Measurements from ENCODE around the gene NLN. TPM values are rescaled to one million over a fixed set of nuclear protein-coding genes. Genes with fewer than 3 reads are reported as not detected.

The NLN gene
- total and polyA plus RNA-seq, 3 experiments from 2014 or later = 2.7 to 30.4 (median 27.9) TPM

GRCh38 chr5:65822710-65823109 lies 100.7 kb downstream of the NLN start:
- peaks cover 3 to 13% (median 11%) of the 10 kb centered on the region in 3 donors for H3K4me1 Mint-ChIP-seq
- H3K4me3 Mint-ChIP-seq = no peak overlapping the region
- no peaks in the 10 kb centered on the region for H3K27me3 Mint-ChIP-seq
- Histone ChIP-seq H3K36me3 (ENCODE audit: insufficient read depth, low read length) (no peaks in the 10 kb centered on the region), H3K4me1 (ENCODE audit: insufficient read depth, low read length) (peaks cover 5% of the 10 kb centered on the region), H3K9me3 (ENCODE audit: low read length) (no peaks in the 10 kb centered on the region), H3K27ac (ENCODE audit: low read depth, low read length) (no peak overlapping the region), H3K4me3 (ENCODE audit: low read length) (no peak overlapping the region), H3K27me3 (ENCODE audit: insufficient read depth, low read length, poor library complexity, severe bottlenecking) (no peaks in the 10 kb centered on the region)
- CTCF ChIA-PET = no interaction called here
- no peak for DNase-seq
- no peaks in the 10 kb centered on the region for H3K9me3 Mint-ChIP-seq
- H3K27ac Mint-ChIP-seq = no peak overlapping the region
- H3K36me3 Mint-ChIP-seq = no peaks in the 10 kb centered on the region
- POLR2A ChIA-PET = no interaction called here

GRCh38 chr5:65823204-65823603 lies 101.2 kb downstream of the NLN start:
- peak overlapping the region in 1 of 8 donors; percentile 72 for H3K27ac Mint-ChIP-seq
- peaks cover 5% of the 10 kb centered on the region for H3K4me1 ChIP-seq (ENCODE audit: insufficient read depth, low read length)
- no peak overlapping the region for H3K27ac ChIP-seq (ENCODE audit: low read depth, low read length)
- H3K27me3 Mint-ChIP-seq = no peaks in the 10 kb centered on the region
- no peaks in the 10 kb centered on the region for H3K9me3 ChIP-seq (ENCODE audit: low read length)
- H3K4me3 Mint-ChIP-seq = no peak overlapping the region
- no peak overlapping the region for H3K4me3 ChIP-seq (ENCODE audit: low read length)
- H3K9me3 Mint-ChIP-seq = no peaks in the 10 kb centered on the region
- H3K36me3 ChIP-seq (ENCODE audit: insufficient read depth, low read length) = no peaks in the 10 kb centered on the region
- no peak for DNase-seq
- ChIA-PET CTCF (no interaction called here), POLR2A (no interaction called here)
- peaks cover 3 to 13% (median 11%) of the 10 kb centered on the region in 3 donors for H3K4me1 Mint-ChIP-seq
- H3K36me3 Mint-ChIP-seq = no peaks in the 10 kb centered on the region
- no peaks in the 10 kb centered on the region for H3K27me3 ChIP-seq (ENCODE audit: insufficient read depth, low read length, poor library complexity, severe bottlenecking)

- H3K27ac ChIP-seq (ENCODE audit: low read depth, low read length) = no peak overlapping the region
- H3K27ac Mint-ChIP-seq = no peak overlapping the region
- POLR2A ChIA-PET = no interaction called here
- DNase-seq = no peak
- H3K27me3 Mint-ChIP-seq = no peaks in the 10 kb centered on the region
- no peak overlapping the region for H3K4me3 ChIP-seq (ENCODE audit: low read length)
- peaks cover 5% of the 10 kb centered on the region for H3K4me1 ChIP-seq (ENCODE audit: insufficient read depth, low read length)
- peaks cover 3 to 13% (median 11%) of the 10 kb centered on the region in 3 donors for H3K4me1 Mint-ChIP-seq
- no peak overlapping the region for H3K4me3 Mint-ChIP-seq
- no peaks in the 10 kb centered on the region for H3K36me3 Mint-ChIP-seq
- CTCF ChIA-PET = no interaction called here
- H3K9me3 ChIP-seq (ENCODE audit: low read length) = no peaks in the 10 kb centered on the region
- no peaks in the 10 kb centered on the region for H3K9me3 Mint-ChIP-seq
- no peaks in the 10 kb centered on the region for H3K27me3 ChIP-seq (ENCODE audit: insufficient read depth, low read length, poor library complexity, severe bottlenecking)
- no peaks in the 10 kb centered on the region for H3K36me3 ChIP-seq (ENCODE audit: insufficient read depth, low read length)
Measured at GRCh38 chr5:65823845-65824445, 101.9 kb downstream of the NLN start.

GRCh38 chr5:65825408-65826328 lies 103.7 kb downstream of the NLN start:
- POLR2A ChIA-PET = no interaction called here
- Mint-ChIP-seq H3K27ac (no peak overlapping the region), H3K27me3 (no peaks in the 10 kb centered on the region), H3K4me3 (no peak overlapping the region), H3K9me3 (no peaks in the 10 kb centered on the region), H3K36me3 (no peaks in the 10 kb centered on the region), H3K4me1 (peaks cover 3 to 13% (median 7%) of the 10 kb centered on the region in 3 donors)
- Histone ChIP-seq H3K4me3 (ENCODE audit: low read length) (no peak overlapping the region), H3K4me1 (ENCODE audit: insufficient read depth, low read length) (peaks cover 5% of the 10 kb centered on the region), H3K27me3 (ENCODE audit: insufficient read depth, low read length, poor library complexity, severe bottlenecking) (no peaks in the 10 kb centered on the region), H3K27ac (ENCODE audit: low read depth, low read length) (no peak overlapping the region), H3K9me3 (ENCODE audit: low read length) (no peaks in the 10 kb centered on the region), H3K36me3 (ENCODE audit: insufficient read depth, low read length) (no peaks in the 10 kb centered on the region)
- DNase-seq = no peak
- CTCF ChIA-PET = no interaction called here

- no peak for DNase-seq
- Mint-ChIP-seq H3K27ac (no peak overlapping the region), H3K4me3 (no peak overlapping the region), H3K9me3 (no peaks in the 10 kb centered on the region), H3K36me3 (no peaks in the 10 kb centered on the region), H3K4me1 (peaks cover 3 to 13% (median 7%) of the 10 kb centered on the region in 3 donors), H3K27me3 (no peaks in the 10 kb centered on the region)
- Histone ChIP-seq H3K27ac (ENCODE audit: low read depth, low read length) (no peak overlapping the region), H3K4me3 (ENCODE audit: low read length) (no peak overlapping the region), H3K36me3 (ENCODE audit: insufficient read depth, low read length) (no peaks in the 10 kb centered on the region), H3K9me3 (ENCODE audit: low read length) (no peaks in the 10 kb centered on the region), H3K4me1 (ENCODE audit: insufficient read depth, low read length) (peaks cover 5% of the 10 kb centered on the region), H3K27me3 (ENCODE audit: insufficient read depth, low read length, poor library complexity, severe bottlenecking) (no peaks in the 10 kb centered on the region)
- POLR2A ChIA-PET = interaction anchor here (0.7 kb wide), 1 partner anchor 13 kb away, joined by 3 read pairs; no protein-coding TSS in a partner anchor
- CTCF ChIA-PET = no interaction called here
Measured at GRCh38 chr5:65828022-65828896, 106.3 kb downstream of the NLN start.

GRCh38 chr5:65830856-65831255 lies 108.9 kb downstream of the NLN start:
- H3K4me1 ChIP-seq (ENCODE audit: insufficient read depth, low read length) = peaks cover 3% of the 10 kb centered on the region
- no peak overlapping the region for H3K27ac ChIP-seq (ENCODE audit: low read depth, low read length)
- H3K9me3 Mint-ChIP-seq = no peaks in the 10 kb centered on the region
- no peak overlapping the region for H3K27ac Mint-ChIP-seq
- no peaks in the 10 kb centered on the region for H3K27me3 Mint-ChIP-seq
- POLR2A ChIA-PET = no interaction called here
- peaks cover 0 to 7% (median 2%) of the 10 kb centered on the region in 3 donors for H3K4me1 Mint-ChIP-seq
- no peak for DNase-seq
- H3K9me3 ChIP-seq (ENCODE audit: low read length) = no peaks in the 10 kb centered on the region
- H3K36me3 ChIP-seq (ENCODE audit: insufficient read depth, low read length) = no peaks in the 10 kb centered on the region
- no peak overlapping the region for H3K4me3 ChIP-seq (ENCODE audit: low read length)
- no peak overlapping the region for H3K4me3 Mint-ChIP-seq
- H3K36me3 Mint-ChIP-seq = no peaks in the 10 kb centered on the region
- CTCF ChIA-PET = no interaction called here
- no peaks in the 10 kb centered on the region for H3K27me3 ChIP-seq (ENCODE audit: insufficient read depth, low read length, poor library complexity, severe bottlenecking)

- no peak for DNase-seq
- Histone ChIP-seq H3K27ac (ENCODE audit: low read depth, low read length) (no peak overlapping the region), H3K9me3 (ENCODE audit: low read length) (no peaks in the 10 kb centered on the region), H3K36me3 (ENCODE audit: insufficient read depth, low read length) (no peaks in the 10 kb centered on the region), H3K27me3 (ENCODE audit: insufficient read depth, low read length, poor library complexity, severe bottlenecking) (no peaks in the 10 kb centered on the region), H3K4me3 (ENCODE audit: low read length) (no peak overlapping the region), H3K4me1 (ENCODE audit: insufficient read depth, low read length) (no peaks in the 10 kb centered on the region)
- Mint-ChIP-seq H3K27ac (no peak overlapping the region), H3K27me3 (no peaks in the 10 kb centered on the region), H3K4me1 (peaks cover 0 to 2% (median 0%) of the 10 kb centered on the region in 3 donors), H3K36me3 (no peaks in the 10 kb centered on the region), H3K9me3 (no peaks in the 10 kb centered on the region), H3K4me3 (no peak overlapping the region)
- ChIA-PET CTCF (no interaction called here), POLR2A (no interaction called here)
Measured at GRCh38 chr5:65831276-65831675, 109.3 kb downstream of the NLN start.

GRCh38 chr5:65832152-65832551 lies 110.1 kb downstream of the NLN start:
- no peaks in the 10 kb centered on the region for H3K9me3 Mint-ChIP-seq
- no peak overlapping the region for H3K27ac Mint-ChIP-seq
- H3K4me3 Mint-ChIP-seq = no peak overlapping the region
- H3K27me3 ChIP-seq (ENCODE audit: insufficient read depth, low read length, poor library complexity, severe bottlenecking) = no peaks in the 10 kb centered on the region
- H3K4me1 ChIP-seq (ENCODE audit: insufficient read depth, low read length) = no peaks in the 10 kb centered on the region
- H3K9me3 ChIP-seq (ENCODE audit: low read length) = no peaks in the 10 kb centered on the region
- CTCF ChIA-PET = no interaction called here
- no peak overlapping the region for H3K4me3 ChIP-seq (ENCODE audit: low read length)
- POLR2A ChIA-PET = no interaction called here
- no peak overlapping the region for H3K27ac ChIP-seq (ENCODE audit: low read depth, low read length)
- H3K4me1 Mint-ChIP-seq = no peaks in the 10 kb centered on the region
- no peaks in the 10 kb centered on the region for H3K27me3 Mint-ChIP-seq
- H3K36me3 ChIP-seq (ENCODE audit: insufficient read depth, low read length) = no peaks in the 10 kb centered on the region
- no peaks in the 10 kb centered on the region for H3K36me3 Mint-ChIP-seq
- no peak for DNase-seq

Measured in CD8-positive, alpha-beta memory T cell (primary cell).